Measurements from ENCODE around the gene CFAP46. TPM values are rescaled to one million over a fixed set of nuclear protein-coding genes. Genes with fewer than 3 reads are reported as not detected.

Gene CFAP46
- total RNA-seq, 1 experiment from 2014 or later, result 1.6 TPM

GRCh38 chr10:132804785-132805426, 137.5 kb downstream of the CFAP46 start:
- Histone ChIP-seq H3K27ac (ENCODE audit: low read length) (no peak overlapping the region), H3K4me3 (ENCODE audit: low read depth in 2 of 2, low read length in 2 of 2) (no peak overlapping the region), H3K36me3 (ENCODE audit: control insufficient read depth, insufficient read depth, low read length) (no peaks in the 10 kb centered on the region), H3K27me3 (ENCODE audit: control insufficient read depth, insufficient read depth, low read length) (no peaks in the 10 kb centered on the region), H3K9me3 (ENCODE audit: control insufficient read depth, insufficient read depth, low read depth, low read length) (no peaks in the 10 kb centered on the region), H3K4me1 (ENCODE audit: control insufficient read depth, insufficient read depth, low read length) (no peaks in the 10 kb centered on the region)
- intact Hi-C loops (cut with micrococcal nuclease; ENCODE audit: unreplicated experiment), result no loop called here
- no TSS peak for BruUV-seq (replicated peaks)
- TF ChIP-seq POLR2AphosphoS5 (IDR thresholded peaks at IDR 0.05; ENCODE audit: low read depth, low read length) (no peak), REST (IDR thresholded peaks at IDR 0.05; ENCODE audit: insufficient read depth in 1 of 2, low read depth in 2 of 2, low read length in 1 of 2) (no peak)
- ChIA-PET POLR2A (no interaction called here), CTCF (interaction anchor here (0.6 kb wide), 1 partner anchor 349 kb away, joined by 3 read pairs; no protein-coding TSS in a partner anchor)
- ATAC-seq, result no peak
- DNase-seq (ENCODE audit: low read depth, low spot score), result no peak
- in situ Hi-C loops (cut with HindIII; ENCODE audit: low pct_unique_long_range_greater_than_20kb, low sequenced_read_pairs), result no loop called here

- H3K27ac ChIP-seq (ENCODE audit: low read length), result no peak overlapping the region
- no TSS peak for BruUV-seq (replicated peaks)
- no peak for ATAC-seq
- no peaks in the 10 kb centered on the region for H3K36me3 ChIP-seq (ENCODE audit: control insufficient read depth, insufficient read depth, low read length)
- POLR2A ChIA-PET, result interaction anchor here (0.6 kb wide), 1 partner anchor 50 kb away, joined by 3 read pairs; no protein-coding TSS in a partner anchor
- TF ChIP-seq CTCF (IDR thresholded peaks at IDR 0.05), result no peak
- no peak for TF ChIP-seq REST (IDR thresholded peaks at IDR 0.05; ENCODE audit: insufficient read depth in 1 of 2, low read depth in 2 of 2, low read length in 1 of 2)
- TF ChIP-seq SIN3A (IDR thresholded peaks at IDR 0.05; ENCODE audit: borderline replicate concordance, insufficient read depth, low read depth, low read length), result no peak
- TF ChIP-seq TCF7L2 (IDR thresholded peaks at IDR 0.05; ENCODE audit: low read depth, low read length), result no peak
- no peak for TF ChIP-seq POLR2AphosphoS5 (IDR thresholded peaks at IDR 0.05; ENCODE audit: low read depth, low read length)
- in situ Hi-C loops (cut with HindIII; ENCODE audit: low pct_unique_long_range_greater_than_20kb, low sequenced_read_pairs) (no loop called here), intact Hi-C loops (cut with micrococcal nuclease; ENCODE audit: unreplicated experiment) (no loop called here)
- H3K4me3 ChIP-seq (ENCODE audit: low read depth in 2 of 2, low read length in 2 of 2), result no peak overlapping the region
- CTCF ChIA-PET, result interaction anchor here (0.6 kb wide), 1 partner anchor 350 kb away, joined by 3 read pairs; no protein-coding TSS in a partner anchor
- no peaks in the 10 kb centered on the region for H3K27me3 ChIP-seq (ENCODE audit: control insufficient read depth, insufficient read depth, low read length)
- H3K9me3 ChIP-seq (ENCODE audit: control insufficient read depth, insufficient read depth, low read depth, low read length), result no peaks in the 10 kb centered on the region
- no peaks in the 10 kb centered on the region for H3K4me1 ChIP-seq (ENCODE audit: control insufficient read depth, insufficient read depth, low read length)
- DNase-seq (ENCODE audit: low read depth, low spot score), result no peak
Measured at GRCh38 chr10:132804287-132804686, 138.1 kb downstream of the CFAP46 start.

Data from Panc1 (cell line).